Measurements from ENCODE around the gene VPS37D.
"Not testable (repeated sequence)": the region's sequence is repeated elsewhere in the genome, so short reads cannot be mapped to it uniquely, and the experiment has no call there.

Gene VPS37D

GRCh38 chr7:73648593-73649332 lies 18.9 kb upstream of the VPS37D start:
- POLR2A ChIA-PET: no interaction called here
- CTCF ChIA-PET: no interaction called here
- TF ChIP-seq FOXA1 (IDR thresholded peaks at IDR 0.05): no peak
- TF ChIP-seq ELF4 (IDR thresholded peaks at IDR 0.05): no peak
- no peak for TF ChIP-seq NFRKB (IDR thresholded peaks at IDR 0.05)
- no peak for TF ChIP-seq LEF1 (IDR thresholded peaks at IDR 0.05; ENCODE audit: borderline replicate concordance)
- TF ChIP-seq L3MBTL2 (conservative IDR thresholded peaks at IDR 0.05): no peak
- TF ChIP-seq SUZ12 (IDR thresholded peaks at IDR 0.05): no peak
- no peak for DNase-seq (ENCODE audit: extremely low spot score)

DNA sequence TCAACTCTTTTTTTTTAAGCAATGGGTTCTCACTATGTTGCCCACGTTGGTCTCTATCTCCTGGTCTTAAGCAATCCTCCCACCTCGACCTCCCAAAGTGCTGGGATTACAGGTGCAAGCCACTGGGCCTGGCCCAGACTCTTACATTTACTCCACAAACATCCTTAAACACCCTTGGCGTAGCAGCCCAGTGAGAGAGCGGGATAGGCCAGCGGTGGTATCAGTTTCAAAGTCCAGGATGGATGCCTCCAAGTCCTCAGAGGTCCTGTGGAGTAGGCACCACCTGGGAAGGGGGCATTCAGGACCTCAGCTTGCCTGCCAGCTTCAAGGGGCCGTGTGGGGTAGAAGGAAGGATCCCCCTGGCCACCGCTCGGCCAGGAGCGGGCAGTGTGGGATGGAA lies 18.1 kb upstream of the VPS37D start:
- CTCF ChIA-PET: no interaction called here
- POLR2A ChIA-PET: no interaction called here
- no peak for DNase-seq (ENCODE audit: extremely low spot score)
- no peak for TF ChIP-seq FOXK2 (IDR thresholded peaks at IDR 0.05)
- no peak for TF ChIP-seq SP1 (IDR thresholded peaks at IDR 0.05)
- no peak for TF ChIP-seq FOXM1 (IDR thresholded peaks at IDR 0.05; ENCODE audit: borderline replicate concordance)
- no peak for TF ChIP-seq CTBP1 (IDR thresholded peaks at IDR 0.05; ENCODE audit: borderline replicate concordance)
- TF ChIP-seq FOXA1 (IDR thresholded peaks at IDR 0.05): no peak
- no peak for TF ChIP-seq ELF4 (IDR thresholded peaks at IDR 0.05)
- no peak for TF ChIP-seq TARDBP (IDR thresholded peaks at IDR 0.05)
- TF ChIP-seq L3MBTL2 (conservative IDR thresholded peaks at IDR 0.05): no peak
- TF ChIP-seq HDGF (IDR thresholded peaks at IDR 0.05; ENCODE audit: borderline replicate concordance): no peak
- TF ChIP-seq, protein P1, sequence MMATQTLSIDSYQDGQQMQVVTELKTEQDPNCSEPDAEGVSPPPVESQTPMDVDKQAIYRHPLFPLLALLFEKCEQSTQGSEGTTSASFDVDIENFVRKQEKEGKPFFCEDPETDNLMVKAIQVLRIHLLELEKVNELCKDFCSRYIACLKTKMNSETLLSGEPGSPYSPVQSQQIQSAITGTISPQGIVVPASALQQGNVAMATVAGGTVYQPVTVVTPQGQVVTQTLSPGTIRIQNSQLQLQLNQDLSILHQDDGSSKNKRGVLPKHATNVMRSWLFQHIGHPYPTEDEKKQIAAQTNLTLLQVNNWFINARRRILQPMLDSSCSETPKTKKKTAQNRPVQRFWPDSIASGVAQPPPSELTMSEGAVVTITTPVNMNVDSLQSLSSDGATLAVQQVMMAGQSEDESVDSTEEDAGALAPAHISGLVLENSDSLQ (IDR thresholded peaks at IDR 0.05): no peak
- TF ChIP-seq SUZ12 (IDR thresholded peaks at IDR 0.05): no peak
- no peak for TF ChIP-seq ZNF384 (IDR thresholded peaks at IDR 0.05)
- no peak for TF ChIP-seq LEF1 (IDR thresholded peaks at IDR 0.05; ENCODE audit: borderline replicate concordance)
- TF ChIP-seq NFRKB (IDR thresholded peaks at IDR 0.05): no peak
- no peak for TF ChIP-seq ARNT (IDR thresholded peaks at IDR 0.05)
- TF ChIP-seq BHLHE40 (IDR thresholded peaks at IDR 0.05; ENCODE audit: borderline replicate concordance): no peak

- POLR2A ChIA-PET: no interaction called here
- no peak for DNase-seq (ENCODE audit: extremely low spot score)
- CTCF ChIA-PET: no interaction called here
- no peak for TF ChIP-seq ZNF384 (IDR thresholded peaks at IDR 0.05)
- TF ChIP-seq FOXM1 (IDR thresholded peaks at IDR 0.05; ENCODE audit: borderline replicate concordance): no peak
- TF ChIP-seq L3MBTL2 (conservative IDR thresholded peaks at IDR 0.05): no peak
- no peak for TF ChIP-seq FOXK2 (IDR thresholded peaks at IDR 0.05)
- no peak for TF ChIP-seq SUZ12 (IDR thresholded peaks at IDR 0.05)
- no peak for TF ChIP-seq BHLHE40 (IDR thresholded peaks at IDR 0.05; ENCODE audit: borderline replicate concordance)
- no peak for TF ChIP-seq SP1 (IDR thresholded peaks at IDR 0.05)
- TF ChIP-seq HDGF (IDR thresholded peaks at IDR 0.05; ENCODE audit: borderline replicate concordance): no peak
- TF ChIP-seq ELF4 (IDR thresholded peaks at IDR 0.05): no peak
- TF ChIP-seq ARNT (IDR thresholded peaks at IDR 0.05): no peak
- TF ChIP-seq CTBP1 (IDR thresholded peaks at IDR 0.05; ENCODE audit: borderline replicate concordance): no peak
- TF ChIP-seq TARDBP (IDR thresholded peaks at IDR 0.05): no peak
Observed at GRCh38 chr7:73650524-73650923, 17.1 kb upstream of the VPS37D start.

- ChIA-PET POLR2A (no interaction called here), CTCF (interaction anchor here (0.8 kb wide), 1 partner anchor 46 kb away, joined by 5 read pairs; no protein-coding TSS in a partner anchor)
- DNase-seq (ENCODE audit: extremely low spot score): no peak
- TF ChIP-seq SP1 (IDR thresholded peaks at IDR 0.05): no peak
- TF ChIP-seq FOXK2 (IDR thresholded peaks at IDR 0.05): no peak
- no peak for TF ChIP-seq ARNT (IDR thresholded peaks at IDR 0.05)
- TF ChIP-seq, protein P1 (IDR thresholded peaks at IDR 0.05): no peak
- TF ChIP-seq LEF1 (IDR thresholded peaks at IDR 0.05; ENCODE audit: borderline replicate concordance): no peak
- TF ChIP-seq HDGF (IDR thresholded peaks at IDR 0.05; ENCODE audit: borderline replicate concordance): no peak
- TF ChIP-seq ELF4 (IDR thresholded peaks at IDR 0.05): no peak
- no peak for TF ChIP-seq ZNF384 (IDR thresholded peaks at IDR 0.05)
- no peak for TF ChIP-seq FOXA1 (IDR thresholded peaks at IDR 0.05)
- no peak for TF ChIP-seq BHLHE40 (IDR thresholded peaks at IDR 0.05; ENCODE audit: borderline replicate concordance)
- no peak for TF ChIP-seq NFRKB (IDR thresholded peaks at IDR 0.05)
- no peak for TF ChIP-seq TARDBP (IDR thresholded peaks at IDR 0.05)
- TF ChIP-seq SUZ12 (IDR thresholded peaks at IDR 0.05): no peak
- TF ChIP-seq FOXM1 (IDR thresholded peaks at IDR 0.05; ENCODE audit: borderline replicate concordance): no peak
- TF ChIP-seq L3MBTL2 (conservative IDR thresholded peaks at IDR 0.05): no peak
- TF ChIP-seq CTBP1 (IDR thresholded peaks at IDR 0.05; ENCODE audit: borderline replicate concordance): no peak
Observed at GRCh38 chr7:73652541-73652949, 15.1 kb upstream of the VPS37D start.

DNA sequence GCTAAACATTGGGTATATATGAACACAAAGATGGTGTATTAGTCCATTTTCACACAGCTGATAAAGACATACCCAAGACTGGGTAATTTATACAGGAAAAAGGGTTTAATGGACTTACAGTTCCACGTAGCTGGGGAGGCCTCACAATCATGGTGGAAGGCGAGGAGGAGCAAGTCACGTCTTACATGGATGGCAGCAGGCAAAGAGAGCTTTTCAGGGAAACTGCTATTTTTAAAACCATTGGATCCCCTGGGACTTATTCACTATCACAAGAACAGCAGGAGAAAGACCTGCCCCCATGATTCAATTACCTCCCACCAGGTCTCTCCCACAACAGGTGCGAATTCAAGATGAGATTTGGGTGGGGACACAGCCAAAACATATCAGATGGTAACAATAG lies 12.3 kb upstream of the VPS37D start:
- DNase-seq (ENCODE audit: extremely low spot score); CTCF ChIA-PET; POLR2A ChIA-PET: not testable (repeated sequence)

GRCh38 chr7:73659983-73660382 lies 7.6 kb upstream of the VPS37D start:
- ChIA-PET POLR2A (no interaction called here), CTCF (no interaction called here)
- no peak for DNase-seq (ENCODE audit: extremely low spot score)
- TF ChIP-seq LEF1 (IDR thresholded peaks at IDR 0.05; ENCODE audit: borderline replicate concordance) (no peak), ARNT (IDR thresholded peaks at IDR 0.05) (no peak), BHLHE40 (IDR thresholded peaks at IDR 0.05; ENCODE audit: borderline replicate concordance) (no peak), FOXA1 (IDR thresholded peaks at IDR 0.05) (no peak), FOXM1 (IDR thresholded peaks at IDR 0.05; ENCODE audit: borderline replicate concordance) (no peak), ZNF384 (IDR thresholded peaks at IDR 0.05) (no peak), ELF4 (IDR thresholded peaks at IDR 0.05) (no peak), CTBP1 (IDR thresholded peaks at IDR 0.05; ENCODE audit: borderline replicate concordance) (no peak), SP1 (IDR thresholded peaks at IDR 0.05) (no peak), NFRKB (IDR thresholded peaks at IDR 0.05) (no peak), HDGF (IDR thresholded peaks at IDR 0.05; ENCODE audit: borderline replicate concordance) (no peak), L3MBTL2 (conservative IDR thresholded peaks at IDR 0.05) (no peak)
- TF ChIP-seq, protein P1 (IDR thresholded peaks at IDR 0.05): no peak

GRCh38 chr7:73660594-73660993 lies 7.0 kb upstream of the VPS37D start:
- POLR2A ChIA-PET; DNase-seq (ENCODE audit: extremely low spot score): not testable (repeated sequence)
- CTCF ChIA-PET: interaction anchor here (0.6 kb wide), 1 partner anchor 8 kb away, joined by 3 read pairs; no protein-coding TSS in a partner anchor
